ENCODE results near the gene ICAM5. TPM values are rescaled to one million over a fixed set of nuclear protein-coding genes. Genes with fewer than 3 reads are reported as not detected.
A peak's percentile ranks its signal among the peaks of the same experiment; 100 is the strongest.

ICAM5 gene
- total RNA-seq, 1 experiment from 2014 or later, result 8.0 TPM

GRCh38 chr19:10332965-10333757, 43.4 kb downstream of the ICAM5 start, which contains the start of gene RAVER1 (continued):
- TF ChIP-seq ZNF512 (CRISPR knock-in tag; IDR thresholded peaks at IDR 0.05; ENCODE audit: borderline replicate concordance) (no peak), FOXP1 (CRISPR knock-in tag; IDR thresholded peaks at IDR 0.05; ENCODE audit: borderline replicate concordance) (0 out of 2 replicates have a peak, but pooled peaks have one; percentile 58), ZNF281 (CRISPR knock-in tag; IDR thresholded peaks at IDR 0.05) (peak; percentile 58; the same call in 1 of the 2 replicates), PRDM15 (CRISPR knock-in tag; IDR thresholded peaks at IDR 0.05) (no peak; the same call in 1 of the 2 replicates), PREB (CRISPR knock-in tag; IDR thresholded peaks at IDR 0.05; ENCODE audit: borderline replicate concordance) (no peak), NR2C2 (CRISPR knock-in tag; IDR thresholded peaks at IDR 0.05) (no peak), ZNF416 (CRISPR knock-in tag; IDR thresholded peaks at IDR 0.05) (no peak), SMAD4 (CRISPR knock-in tag; IDR thresholded peaks at IDR 0.05) (no peak), JAZF1 (CRISPR knock-in tag; IDR thresholded peaks at IDR 0.05) (no peak)

GRCh38 chr19:10333758-10334587, 44.2 kb downstream of the ICAM5 start:
- TF ChIP-seq RORB (CRISPR knock-in tag; IDR thresholded peaks at IDR 0.05), result no peak
- 0 out of 2 replicates have a peak, but pooled peaks have one; percentile 2 for TF ChIP-seq GABPB1 (CRISPR knock-in tag; IDR thresholded peaks at IDR 0.05)
- peak; percentile 76; the same call in 1 of the 2 replicates for TF ChIP-seq ZNF263 (CRISPR knock-in tag; IDR thresholded peaks at IDR 0.05; ENCODE audit: low read depth)

More at GRCh38 chr19:10333758-10334587, 44.2 kb downstream of the ICAM5 start:
- peak overlapping the region; percentile 93 for H3K4me3 Mint-ChIP-seq
- no peak for DNase-seq (ENCODE audit: low spot score)
- peaks cover 23% of the 10 kb centered on the region for H3K4me1 Mint-ChIP-seq
- ATAC-seq, result peak; percentile 16
- ChIA-PET CTCF (interaction anchor here (0.6 to 5.1 kb wide), 22 partner anchors 9 to 366 kb away, joined by 3 to 55 read pairs (median 4); partner anchors contain the start of genes FDX2, ICAM1, ICAM5 and TYK2), POLR2A (interaction anchor here (0.6 to 1.9 kb wide), 14 partner anchors 10 to 1752 kb away, joined by 3 to 18 read pairs (median 4); partner anchors contain the start of genes ICAM1, ICAM5 and TYK2)
- peaks cover 14% of the 10 kb centered on the region for H3K36me3 Mint-ChIP-seq
- no peaks in the 10 kb centered on the region for H3K9me3 Mint-ChIP-seq
- peaks cover 10% of the 10 kb centered on the region for H3K27me3 Mint-ChIP-seq (ENCODE audit: low read depth)
- H3K27ac Mint-ChIP-seq, result peak overlapping the region; percentile 74; the same call in 1 of the 2 replicates

Data from WTC11 (cell line).